ENCODE data around the gene CATSPERB. TPM values are rescaled to one million over a fixed set of nuclear protein-coding genes. Genes with fewer than 3 reads are reported as not detected.
"Not testable (repeated sequence)": the region's sequence is repeated elsewhere in the genome, so short reads cannot be mapped to it uniquely, and the experiment has no call there.

The CATSPERB gene
- total RNA-seq, 1 donor: 0.81 TPM

- no peak for DNase-seq (ENCODE audit: low read depth)
- TF ChIP-seq CTCF (IDR thresholded peaks at IDR 0.05; ENCODE audit: insufficient read depth, low read length): no peak
- no peak overlapping the region for H3K4me3 ChIP-seq (ENCODE audit: low read depth, low read length)
Measured at GRCh38 chr14:91750634-91751198, 18.8 kb upstream of the CATSPERB start.

GRCh38 chr14:91749868-91750267, 18.0 kb upstream of the CATSPERB start:
- DNase-seq (ENCODE audit: low read depth): no peak
- no peak for TF ChIP-seq CTCF (IDR thresholded peaks at IDR 0.05; ENCODE audit: insufficient read depth, low read length)
- H3K4me3 ChIP-seq (ENCODE audit: low read depth, low read length): no peak overlapping the region

- no peak for DNase-seq (ENCODE audit: low read depth)
- TF ChIP-seq CTCF (IDR thresholded peaks at IDR 0.05; ENCODE audit: insufficient read depth, low read length): no peak
- H3K4me3 ChIP-seq (ENCODE audit: low read depth, low read length): no peak overlapping the region
Measured at GRCh38 chr14:91748049-91748448, 16.2 kb upstream of the CATSPERB start.

- H3K4me3 ChIP-seq (ENCODE audit: low read depth, low read length): no peak overlapping the region
- no peak for TF ChIP-seq CTCF (IDR thresholded peaks at IDR 0.05; ENCODE audit: insufficient read depth, low read length)
- DNase-seq (ENCODE audit: low read depth): no peak
Measured at GRCh38 chr14:91745344-91745743, 13.5 kb upstream of the CATSPERB start.

GRCh38 chr14:91744068-91744480, 12.2 kb upstream of the CATSPERB start:
- TF ChIP-seq CTCF (IDR thresholded peaks at IDR 0.05; ENCODE audit: insufficient read depth, low read length): no peak
- DNase-seq (ENCODE audit: low read depth): no peak
- H3K4me3 ChIP-seq (ENCODE audit: low read depth, low read length): no peak overlapping the region

- no peak for DNase-seq (ENCODE audit: low read depth)
- TF ChIP-seq CTCF (IDR thresholded peaks at IDR 0.05; ENCODE audit: insufficient read depth, low read length): no peak
- H3K4me3 ChIP-seq (ENCODE audit: low read depth, low read length): no peak overlapping the region
Measured at GRCh38 chr14:91743305-91743653, 11.4 kb upstream of the CATSPERB start.

GRCh38 chr14:91742621-91743304, 10.9 kb upstream of the CATSPERB start:
- no peak for DNase-seq (ENCODE audit: low read depth)
- no peak overlapping the region for H3K4me3 ChIP-seq (ENCODE audit: low read depth, low read length)
- no peak for TF ChIP-seq CTCF (IDR thresholded peaks at IDR 0.05; ENCODE audit: insufficient read depth, low read length)

- not testable (repeated sequence) for DNase-seq (ENCODE audit: low read depth)
Measured at GRCh38 chr14:91739867-91740266, 8.0 kb upstream of the CATSPERB start.

More at GRCh38 chr14:91739867-91740266, 8.0 kb upstream of the CATSPERB start:
- H3K4me3 ChIP-seq (ENCODE audit: low read depth, low read length): not testable (repeated sequence)
